ENCODE results near the gene SERTAD2.
A peak's percentile ranks its signal among the peaks of the same experiment; 100 is the strongest.

The SERTAD2 gene

GRCh38 chr2:64653109-64654062 lies at the start of gene SERTAD2:
TSS of gene SERTAD2 (minus strand) at chr2:64653913. CDS start at chr2:64636871, 17,042 bp downstream.
- peak; percentile 83 for DNase-seq (ENCODE audit: low spot score)

- DNase-seq (ENCODE audit: low spot score): no peak
Measured at GRCh38 chr2:64700133-64700809, 46.6 kb upstream of the SERTAD2 start.

GRCh38 chr2:64699712-64700111 lies 46.0 kb upstream of the SERTAD2 start:
- no peak for DNase-seq (ENCODE audit: low spot score)

GRCh38 chr2:64698668-64699444 lies 45.1 kb upstream of the SERTAD2 start:
- DNase-seq (ENCODE audit: low spot score): no peak

- no peak for DNase-seq (ENCODE audit: low spot score)
Measured at GRCh38 chr2:64698177-64698643, 44.5 kb upstream of the SERTAD2 start.

- no peak for DNase-seq (ENCODE audit: low spot score)
Measured at GRCh38 chr2:64697297-64698176, 43.8 kb upstream of the SERTAD2 start.

- DNase-seq (ENCODE audit: low spot score): no peak
Measured at GRCh38 chr2:64696636-64697035, 42.9 kb upstream of the SERTAD2 start.

- DNase-seq (ENCODE audit: low spot score): no peak
Measured at GRCh38 chr2:64695721-64696261, 42.1 kb upstream of the SERTAD2 start.

GRCh38 chr2:64692401-64692800 lies 38.7 kb upstream of the SERTAD2 start:
- no peak for DNase-seq (ENCODE audit: low spot score)

- DNase-seq (ENCODE audit: low spot score): no peak
Measured at GRCh38 chr2:64688909-64689308, 35.2 kb upstream of the SERTAD2 start.

GRCh38 chr2:64686283-64686956 lies 32.7 kb upstream of the SERTAD2 start:
- no peak for DNase-seq (ENCODE audit: low spot score)

- no peak for DNase-seq (ENCODE audit: low spot score)
Measured at GRCh38 chr2:64685430-64685829, 31.7 kb upstream of the SERTAD2 start.

- DNase-seq (ENCODE audit: low spot score): no peak
Measured at GRCh38 chr2:64683771-64684510, 30.2 kb upstream of the SERTAD2 start.

GRCh38 chr2:64681479-64681967 lies 27.8 kb upstream of the SERTAD2 start:
- no peak for DNase-seq (ENCODE audit: low spot score)

GRCh38 chr2:64679673-64680425 lies 26.1 kb upstream of the SERTAD2 start:
- DNase-seq (ENCODE audit: low spot score): no peak

- no peak for DNase-seq (ENCODE audit: low spot score)
Measured at GRCh38 chr2:64678771-64679590, 25.3 kb upstream of the SERTAD2 start.

GRCh38 chr2:64677530-64677929 lies 23.8 kb upstream of the SERTAD2 start:
- no peak for DNase-seq (ENCODE audit: low spot score)

GRCh38 chr2:64675860-64676259 lies 22.1 kb upstream of the SERTAD2 start:
- no peak for DNase-seq (ENCODE audit: low spot score)

Data from hematopoietic multipotent progenitor cell treated with erythropoietin and hydrocortisone succinate and interleukin-3 and kit ligand, for 15 days (in vitro differentiated cells).